Stimulated activated CD4-positive, alpha-beta T cell treated with anti-CD3 and anti-CD28 coated beads, Interleukin-12 subunit alpha, Interleukin-12 subunit beta, amount 100 ng/mL, for 24 hours (primary cell): ENCODE results near the gene SULT1A1.
"Not testable (repeated sequence)": the region's sequence is repeated elsewhere in the genome, so short reads cannot be mapped to it uniquely, and the experiment has no call there.

Source experiments
- DNase-seq, 2 experiments: peaks; one replicate each; pipeline ENCODE4 v3.0.0-alpha.2; 2020; ENCODE audit warnings: low read depth in 2 of 2

Gene SULT1A1

GRCh38 chr16:28609631-28610594 is at the start of gene SULT1A1:
TSS of gene SULT1A1 (minus strand) at chr16:28610044. CDS start at chr16:28608855, 1,189 bp downstream.
- DNase-seq: no peak

- DNase-seq: not testable (repeated sequence)
These were observed 30.1 kb upstream of the SULT1A1 start for GRCh38 chr16:28639959-28640358.

- not testable (repeated sequence) for DNase-seq
These were observed 28.5 kb upstream of the SULT1A1 start for GRCh38 chr16:28638359-28638758.

- DNase-seq: not testable (repeated sequence)
These were observed 27.9 kb upstream of the SULT1A1 start, which contains the start of gene NPIPB8 for GRCh38 chr16:28637765-28638164. TSS of gene NPIPB8 (plus strand) at chr16:28638065. CDS start at chr16:28638361, 296 bp downstream.

GRCh38 chr16:28636093-28636823 is 26.4 kb upstream of the SULT1A1 start:
- DNase-seq: not testable (repeated sequence)

DNA sequence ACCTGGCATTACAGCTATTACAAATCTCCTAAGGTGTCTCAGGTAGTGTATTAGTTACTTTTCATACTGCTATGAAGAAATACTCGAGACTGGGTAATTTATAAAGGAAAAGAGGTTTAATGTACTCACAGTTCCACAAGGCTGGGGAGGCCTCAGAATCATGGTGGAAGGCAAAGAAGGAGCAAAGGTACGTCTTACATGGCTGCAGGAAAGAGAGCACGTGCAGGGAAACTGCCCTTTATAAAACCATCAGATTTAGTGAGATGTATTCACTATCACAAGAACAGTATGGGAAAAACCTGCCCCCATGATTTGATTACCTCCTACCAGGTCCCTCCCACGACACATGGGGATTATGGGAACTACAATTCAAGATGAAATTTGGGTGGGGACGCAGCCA is 21.1 kb upstream of the SULT1A1 start:
- not testable (repeated sequence) for DNase-seq

- DNase-seq: peak; percentile 48 to 65
These were observed 13.4 kb upstream of the SULT1A1 start for GRCh38 chr16:28623172-28623711.

- not testable (repeated sequence) for DNase-seq
These were observed 12.8 kb upstream of the SULT1A1 start for GRCh38 chr16:28622532-28623171.

GRCh38 chr16:28621481-28622155 is 11.8 kb upstream of the SULT1A1 start:
- no peak for DNase-seq

DNA sequence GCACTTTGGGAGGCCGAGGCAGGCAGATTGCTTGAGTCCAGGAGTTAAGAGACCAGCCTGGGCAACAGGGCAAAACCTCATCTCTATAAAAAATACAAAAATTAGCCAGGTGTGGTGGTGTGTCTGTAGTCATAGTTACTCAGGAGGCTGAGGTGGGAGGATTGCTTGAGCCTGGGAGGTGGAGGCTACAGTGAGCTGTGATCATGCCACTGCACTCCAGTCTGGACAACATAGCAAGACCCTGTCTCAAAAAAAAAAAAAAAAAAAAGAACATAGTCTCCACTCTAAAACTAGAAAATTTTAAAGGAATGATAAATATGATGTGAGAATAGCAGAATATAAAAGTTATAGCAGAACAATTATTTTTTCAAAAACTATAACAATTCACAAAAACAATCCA is 10.5 kb upstream of the SULT1A1 start:
- DNase-seq: not testable (repeated sequence)

GRCh38 chr16:28617874-28618273 is 8.0 kb upstream of the SULT1A1 start:
- no peak for DNase-seq

- DNase-seq: no peak
These were observed 6.8 kb upstream of the SULT1A1 start for GRCh38 chr16:28616636-28617035.

- DNase-seq: not testable (repeated sequence)
These were observed 6.4 kb upstream of the SULT1A1 start for GRCh38 chr16:28616224-28616577.

DNA sequence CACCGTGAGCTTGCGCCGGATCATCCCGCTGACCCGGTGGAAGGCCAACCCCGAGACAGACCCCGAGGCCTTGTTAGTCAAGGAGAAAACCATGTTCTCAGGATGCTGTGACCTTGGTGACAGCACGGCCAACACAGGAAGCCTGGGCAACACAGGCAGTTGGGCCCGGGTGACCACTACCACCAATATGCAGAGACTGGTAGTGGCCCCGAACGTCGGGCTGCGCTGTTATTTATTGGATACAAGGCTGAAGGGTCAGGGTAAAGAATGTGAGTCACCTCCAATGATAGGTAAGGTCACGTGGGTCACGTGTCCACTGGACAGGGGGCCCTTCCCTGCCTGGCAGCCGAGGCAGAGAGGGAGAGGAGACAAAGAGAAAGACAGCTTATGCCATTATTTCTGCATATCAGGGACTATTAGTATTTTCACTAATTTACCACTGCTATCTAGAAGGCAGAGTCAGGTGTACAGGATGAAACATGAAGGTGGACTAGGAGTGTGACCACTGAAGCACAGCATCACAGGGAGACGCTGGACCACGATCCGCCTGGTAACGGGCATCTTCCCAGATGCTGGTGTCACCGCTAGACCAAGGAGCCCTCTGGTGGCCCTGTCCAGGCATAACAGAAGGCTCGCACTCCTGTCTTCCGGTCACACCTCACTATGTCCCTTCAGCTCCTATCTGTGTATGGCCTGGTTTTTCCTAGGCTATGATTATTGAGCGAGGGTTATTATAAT is 5.8 kb upstream of the SULT1A1 start:
- DNase-seq: not testable (repeated sequence)

GRCh38 chr16:28614561-28614960 is 4.7 kb upstream of the SULT1A1 start:
- not testable (repeated sequence) for DNase-seq

- DNase-seq: not testable (repeated sequence)
These were observed 4.1 kb upstream of the SULT1A1 start for GRCh38 chr16:28613912-28614311.

DNA sequence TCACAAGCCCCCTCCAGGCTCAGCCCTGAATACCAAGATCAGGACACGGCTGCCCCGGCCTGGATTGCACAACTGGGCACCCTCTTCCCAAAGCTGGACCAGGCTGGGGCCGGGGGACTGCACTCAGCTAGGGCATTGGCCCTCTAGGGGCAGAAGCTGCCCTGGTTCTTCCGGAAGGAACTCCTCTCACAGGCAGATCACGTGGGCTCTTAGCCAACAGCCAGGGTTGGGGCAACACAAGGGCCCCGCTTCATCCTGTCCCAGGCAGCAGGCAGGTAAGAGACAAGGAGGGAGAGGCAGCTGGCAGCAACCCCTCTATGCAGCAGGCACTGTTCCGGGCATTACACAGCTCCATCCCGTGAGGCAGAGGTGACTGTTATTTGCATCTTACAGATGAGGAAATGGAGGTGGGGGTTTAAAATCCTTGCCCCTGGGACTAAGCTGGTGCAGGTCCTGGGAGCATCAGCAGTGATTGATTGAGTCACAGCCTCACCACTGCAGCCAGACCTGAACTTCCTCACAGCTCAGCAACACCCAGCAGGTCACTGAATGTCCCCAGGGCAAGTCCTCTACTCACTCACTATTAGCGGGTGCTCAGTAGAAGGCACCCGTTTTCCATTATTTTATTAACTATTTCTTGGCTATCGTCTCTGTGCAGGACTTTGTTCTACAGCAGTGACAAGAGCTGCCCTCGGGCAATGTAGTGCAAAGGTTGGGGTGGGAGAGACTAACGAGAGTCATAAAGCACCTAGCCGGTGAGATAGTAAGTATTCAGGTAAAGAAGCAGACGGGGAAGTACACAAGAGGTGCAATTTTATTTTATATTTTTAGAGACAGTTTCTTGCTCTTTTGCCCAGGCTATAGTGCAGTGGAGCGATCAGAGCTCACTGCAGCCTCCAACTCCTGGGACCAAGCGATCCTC is 2.8 kb upstream of the SULT1A1 start:
- not testable (repeated sequence) for DNase-seq

DNA sequence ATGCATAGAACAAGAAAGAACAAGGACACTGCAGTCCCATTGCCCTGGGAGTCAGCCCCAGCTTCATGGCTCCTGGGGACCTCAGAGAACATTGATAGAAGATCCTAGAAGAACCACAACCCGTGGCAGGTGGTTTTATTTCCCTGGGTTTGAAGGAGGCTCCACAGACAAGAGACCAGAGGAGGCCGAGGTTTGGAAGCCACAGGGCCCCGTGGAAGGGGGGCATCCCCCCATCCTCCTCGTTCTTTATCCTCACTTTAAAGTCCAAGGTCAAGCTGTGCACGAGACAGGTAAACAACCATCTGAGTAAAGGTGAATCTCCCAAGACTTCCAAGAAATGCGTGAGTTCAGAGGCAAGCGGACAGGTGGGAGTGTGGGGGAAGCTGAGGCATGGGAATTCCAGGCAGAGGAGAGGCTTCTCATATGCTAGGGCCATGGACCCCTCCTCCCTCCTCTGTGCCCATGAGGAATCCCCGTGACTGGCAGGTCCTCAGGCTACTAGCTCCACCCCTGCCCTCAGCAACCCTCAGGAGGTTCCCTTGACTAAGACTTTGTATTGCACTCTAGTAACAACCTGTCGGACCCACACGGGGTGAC is 849 bp upstream of the SULT1A1 start:
- DNase-seq: no peak
